Testis (tissue), 3 donors: ENCODE data around the gene TGM6. TPM values are rescaled to one million over a fixed set of nuclear protein-coding genes. Genes with fewer than 3 reads are reported as not detected.

Experiments
- DNase-seq: peaks from one replicate; pipeline ENCODE4 v3.0.0-alpha.2; 2019
- H3K27ac ChIP-seq, 2 donors: fragments of 200-600 bp; sonication (generic); one replicate each; pipeline ENCODE4 v1.5.1; 2019
- H3K27me3 ChIP-seq: fragments of 200-600 bp; sonication (generic); one replicate; pipeline ENCODE4 v1.5.1; 2019
- H3K36me3 ChIP-seq: fragments of 200-600 bp; sonication (generic); one replicate; pipeline ENCODE4 v1.5.1; 2017; ENCODE audit warnings: low read depth; ENCODE audit errors: missing control alignments
- H3K4me1 ChIP-seq: fragments of 200-600 bp; sonication (generic); one replicate; pipeline ENCODE4 v1.5.1; 2019
- H3K4me3 ChIP-seq, 2 donors: fragments of 200-600 bp; sonication (generic); one replicate each; pipeline ENCODE4 v1.5.1; 2017 to 2019
- H3K9me3 ChIP-seq: fragments of 200-600 bp; sonication (generic); one replicate; pipeline ENCODE4 v1.5.1; 2017
- POLR2A ChIP-seq: fragments of 450-650 bp; IDR thresholded peaks from one replicate; pipeline ENCODE4 v1.6.1; 2017; ENCODE audit warnings: antibody characterized with exemption, mild to moderate bottlenecking, moderate library complexity
- WGBS, 2 donors: methylation state at CpG; one replicate each; pipeline ENCODE4 v1.1.5; 2018; 5-methylcytosine and 5-hydroxymethylcytosine counted together
- intact Hi-C: fragments of 100-400 bp; cut with DNase I; formaldehyde crosslinking; loops from one replicate; pipeline ENCODE4 v1.15.1; 2023; ENCODE audit warnings: low total_unique reads
- polyA plus RNA-seq: library from polyadenylated mRNA; stranded (reverse); fragments of 350-450 nt; fragmentation: Illumina TruSeq; extraction: RNeasy Lipid Tissue Mini Kit (QIAGEN cat#74804); gene quantifications from one replicate; pipeline ENCODE4 v1.2.3, GENCODE V29; 2014; ENCODE audit warnings: low read depth, low replicate concordance; ENCODE audit not compliant: insufficient read depth
- total RNA-seq, 2 donors: library from RNA; depleted of rRNA; stranded (reverse); fragments of >200 nt; gene quantifications; one replicate each; pipeline ENCODE4 v1.2.3, GENCODE V29; 2016
- TF ChIP-seq, protein P1 (sequence below), 3 experiments: fragments of 450-650 bp in 2 of 3; fragments of 200-600 bp in 1 of 3; sonication (generic) in 1 of 3; IDR thresholded peaks; one replicate each; pipeline ENCODE4 v1.5.1; 2016 to 2019; ENCODE audit warnings: antibody characterized with exemption in 3 of 3, mild to moderate bottlenecking in 2 of 3, moderate library complexity in 1 of 3

TGM6 gene
- total and polyA plus RNA-seq, 3 donors from 2014 or later = not detected

DNA sequence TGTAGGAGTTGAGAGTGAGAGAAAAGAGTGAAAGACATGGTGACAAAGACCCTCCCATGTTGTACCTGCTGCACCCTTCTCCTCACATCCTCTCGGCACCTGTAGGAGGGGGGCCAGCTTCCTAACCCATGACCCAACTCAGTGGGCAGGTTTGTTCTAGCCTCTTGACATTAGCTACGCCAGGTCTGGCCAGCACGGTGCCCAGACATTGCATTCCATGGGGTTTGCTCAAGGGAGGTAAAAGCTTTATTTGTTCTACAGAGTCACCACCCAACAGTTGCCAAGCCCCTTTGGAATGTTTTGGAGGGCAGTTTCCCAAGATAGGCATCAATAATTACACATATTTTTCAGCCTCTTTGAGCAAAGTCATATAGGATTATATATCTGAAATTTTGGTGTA is 22.7 kb upstream of the TGM6 start:
- WGBS, 2 donors = 93% methylated on average over 3 of the region's 3 CpGs
- Histone ChIP-seq H3K4me1 (no peaks in the 10 kb centered on the region), H3K9me3 (no peaks in the 10 kb centered on the region), H3K4me3 (no peak overlapping the region), H3K27me3 (no peaks in the 10 kb centered on the region), H3K36me3 (no peaks in the 10 kb centered on the region), H3K27ac (no peak overlapping the region)
- intact Hi-C loops = no loop called here
- no peak for DNase-seq
- TF ChIP-seq, protein P1, sequence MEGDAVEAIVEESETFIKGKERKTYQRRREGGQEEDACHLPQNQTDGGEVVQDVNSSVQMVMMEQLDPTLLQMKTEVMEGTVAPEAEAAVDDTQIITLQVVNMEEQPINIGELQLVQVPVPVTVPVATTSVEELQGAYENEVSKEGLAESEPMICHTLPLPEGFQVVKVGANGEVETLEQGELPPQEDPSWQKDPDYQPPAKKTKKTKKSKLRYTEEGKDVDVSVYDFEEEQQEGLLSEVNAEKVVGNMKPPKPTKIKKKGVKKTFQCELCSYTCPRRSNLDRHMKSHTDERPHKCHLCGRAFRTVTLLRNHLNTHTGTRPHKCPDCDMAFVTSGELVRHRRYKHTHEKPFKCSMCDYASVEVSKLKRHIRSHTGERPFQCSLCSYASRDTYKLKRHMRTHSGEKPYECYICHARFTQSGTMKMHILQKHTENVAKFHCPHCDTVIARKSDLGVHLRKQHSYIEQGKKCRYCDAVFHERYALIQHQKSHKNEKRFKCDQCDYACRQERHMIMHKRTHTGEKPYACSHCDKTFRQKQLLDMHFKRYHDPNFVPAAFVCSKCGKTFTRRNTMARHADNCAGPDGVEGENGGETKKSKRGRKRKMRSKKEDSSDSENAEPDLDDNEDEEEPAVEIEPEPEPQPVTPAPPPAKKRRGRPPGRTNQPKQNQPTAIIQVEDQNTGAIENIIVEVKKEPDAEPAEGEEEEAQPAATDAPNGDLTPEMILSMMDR (IDR thresholded peaks at IDR 0.05) = no peak
- TF ChIP-seq POLR2A = no peak

DNA sequence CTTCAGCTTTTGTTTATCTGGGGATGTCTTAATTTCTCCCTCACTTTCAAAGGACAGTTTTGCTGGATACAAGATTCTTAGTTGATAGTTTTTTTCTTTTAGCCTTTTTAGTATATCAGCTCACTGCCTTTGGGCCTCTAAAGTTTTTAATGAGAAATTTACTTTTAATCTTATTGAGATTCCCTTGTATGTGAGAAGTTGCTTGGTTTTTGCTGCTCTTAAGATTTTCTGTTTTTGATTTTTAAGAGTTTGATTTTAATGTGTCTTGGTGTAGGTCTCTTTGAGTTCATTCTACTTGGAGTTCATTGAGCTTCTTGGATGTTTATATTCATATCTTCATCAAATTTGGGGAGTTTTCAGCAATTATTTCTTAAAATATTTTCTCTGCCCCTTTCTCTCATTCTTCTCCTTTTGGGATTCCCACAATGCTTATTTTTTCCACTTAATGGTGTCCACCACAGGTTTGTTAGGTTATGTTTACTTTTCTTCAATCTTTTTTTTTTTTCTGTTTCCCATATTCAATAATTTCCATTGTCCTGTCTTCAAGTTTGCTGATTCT is 19.6 kb upstream of the TGM6 start:
- Histone ChIP-seq H3K4me3 (no peak overlapping the region), H3K27ac (no peak overlapping the region), H3K4me1 (no peaks in the 10 kb centered on the region), H3K9me3 (no peaks in the 10 kb centered on the region), H3K27me3 (no peaks in the 10 kb centered on the region), H3K36me3 (no peaks in the 10 kb centered on the region)
- TF ChIP-seq, protein P1 (IDR thresholded peaks at IDR 0.05) = no peak
- TF ChIP-seq POLR2A = no peak
- no peak for DNase-seq
- intact Hi-C loops = no loop called here

DNA sequence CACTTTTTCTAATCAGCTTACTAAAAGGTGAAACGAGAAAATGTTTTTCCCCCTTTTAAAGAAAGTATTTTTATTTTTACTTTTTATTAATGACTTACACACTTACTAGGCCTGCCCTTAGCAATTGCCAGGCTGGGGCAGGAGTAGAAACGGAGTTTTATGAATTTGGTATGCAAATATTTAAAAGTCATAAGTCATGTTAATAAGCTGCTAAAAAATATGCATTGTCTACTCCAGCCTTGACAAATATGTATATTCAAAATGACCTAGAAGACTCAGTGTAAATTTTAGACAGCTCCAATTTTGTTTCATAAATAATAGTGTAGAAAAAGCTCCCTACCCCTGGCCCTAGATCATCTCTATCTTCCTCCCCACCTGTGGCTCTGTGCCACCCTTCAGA is 17.5 kb upstream of the TGM6 start:
- intact Hi-C loops = no loop called here
- no peaks in the 10 kb centered on the region for H3K36me3 ChIP-seq

DNA sequence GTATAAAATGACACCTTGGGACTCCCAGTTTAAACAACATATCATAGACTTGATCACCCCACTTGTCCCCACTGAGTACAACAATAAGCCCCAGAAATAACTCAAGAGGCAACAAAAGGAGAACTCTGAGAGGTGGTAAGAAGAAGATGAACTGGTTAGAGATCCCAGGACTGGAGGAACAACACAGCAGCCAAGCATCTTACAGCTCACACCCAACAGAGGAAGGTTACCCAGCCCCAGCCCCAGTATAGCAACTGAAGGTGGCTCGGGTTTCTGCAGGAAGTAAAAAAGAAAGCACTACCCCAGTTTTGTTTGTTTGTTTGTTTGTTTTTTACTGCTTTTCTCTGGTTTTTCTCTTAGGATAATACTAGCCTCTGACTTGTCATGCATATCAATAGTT is 17.1 kb upstream of the TGM6 start:
- Histone ChIP-seq H3K9me3 (no peaks in the 10 kb centered on the region), H3K4me3 (no peak overlapping the region), H3K27me3 (no peaks in the 10 kb centered on the region), H3K36me3 (no peaks in the 10 kb centered on the region), H3K4me1 (no peaks in the 10 kb centered on the region), H3K27ac (no peak overlapping the region)
- intact Hi-C loops = no loop called here
- TF ChIP-seq, protein P1 (IDR thresholded peaks at IDR 0.05) = no peak
- no peak for TF ChIP-seq POLR2A
- WGBS, 2 donors = 53 to 70% methylated on average over 1 of the region's 1 CpG
- no peak for DNase-seq

More for the DNA sequence above, 17.5 kb upstream of the TGM6 start:
- Histone ChIP-seq H3K27ac (no peak overlapping the region), H3K9me3 (no peaks in the 10 kb centered on the region), H3K27me3 (no peaks in the 10 kb centered on the region), H3K4me3 (no peak overlapping the region), H3K4me1 (no peaks in the 10 kb centered on the region)
- 76 to 77% methylated on average over 2 of the region's 2 CpGs for WGBS, 2 donors
- no peak for DNase-seq
- TF ChIP-seq, protein P1 (IDR thresholded peaks at IDR 0.05) = no peak
- TF ChIP-seq POLR2A = no peak

DNA sequence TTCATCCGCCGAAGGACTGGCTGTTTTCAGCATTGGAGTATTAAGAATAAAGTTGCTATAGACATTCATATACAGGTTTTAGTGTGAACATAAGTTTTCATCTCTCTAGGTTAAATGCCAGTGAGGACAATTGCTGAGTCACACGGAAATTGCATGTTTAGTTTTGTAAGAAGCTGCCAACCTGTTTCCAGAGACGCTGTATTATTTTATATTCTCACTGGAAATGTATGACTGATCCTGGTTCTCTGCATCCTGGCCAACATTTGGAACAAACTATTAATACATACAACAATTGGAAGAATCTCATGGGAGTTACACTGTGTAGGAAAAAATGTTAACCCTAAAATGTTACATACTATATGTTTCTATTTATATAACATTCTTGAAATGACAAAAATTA is 16.7 kb upstream of the TGM6 start:
- Histone ChIP-seq H3K36me3 (no peaks in the 10 kb centered on the region), H3K4me1 (no peaks in the 10 kb centered on the region), H3K27me3 (no peaks in the 10 kb centered on the region), H3K9me3 (no peaks in the 10 kb centered on the region), H3K4me3 (no peak overlapping the region), H3K27ac (no peak overlapping the region)
- TF ChIP-seq, protein P1 (IDR thresholded peaks at IDR 0.05) = no peak
- TF ChIP-seq POLR2A = no peak
- intact Hi-C loops = no loop called here
- no peak for DNase-seq
- WGBS, 2 donors = 80 to 81% methylated on average over 4 of the region's 4 CpGs
